ENCODE results near the gene PSMD1.

The PSMD1 gene

DNA sequence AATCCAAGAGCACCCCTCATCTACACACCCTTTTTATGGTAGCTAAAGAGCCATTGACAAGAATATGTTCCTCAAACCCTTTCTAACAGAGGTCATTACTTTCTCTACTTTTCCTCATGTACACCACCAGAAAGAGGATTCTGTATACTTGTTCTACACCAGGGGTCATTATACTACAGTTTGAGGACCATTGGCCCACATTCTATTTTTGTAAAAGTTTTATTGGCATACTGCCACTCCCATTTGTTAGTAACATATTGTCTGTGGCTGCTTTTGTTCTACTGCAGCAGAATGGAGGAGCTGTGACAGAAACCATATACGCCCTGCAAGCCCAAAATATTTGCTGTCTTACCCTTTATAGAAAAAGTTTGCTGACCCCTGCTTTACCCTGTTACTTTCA lies 53.9 kb downstream of the PSMD1 start:
- DNase-seq (ENCODE audit: extremely low read depth in 1 of 2, low read depth in 1 of 2): no peak

DNA sequence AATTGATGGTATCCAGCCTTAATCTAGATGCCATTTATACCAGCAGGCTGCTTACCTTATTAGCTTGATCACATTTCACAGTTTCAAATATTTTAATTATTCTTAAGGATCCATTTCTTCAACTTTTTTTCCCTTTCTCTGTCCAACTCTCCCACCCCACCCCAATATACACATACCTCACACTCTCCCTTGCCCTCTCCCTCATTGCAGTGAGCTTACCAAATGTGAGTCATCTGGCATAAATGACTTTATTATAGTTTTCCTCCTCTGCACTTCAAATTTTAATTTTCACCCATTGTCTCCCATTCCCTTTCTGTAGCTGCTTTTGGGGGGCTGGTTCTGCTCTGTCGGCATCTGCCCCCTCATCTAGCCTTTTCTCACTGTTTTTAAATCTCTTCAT lies 55.3 kb downstream of the PSMD1 start:
- DNase-seq (ENCODE audit: extremely low read depth in 1 of 2, low read depth in 1 of 2): no peak

DNA sequence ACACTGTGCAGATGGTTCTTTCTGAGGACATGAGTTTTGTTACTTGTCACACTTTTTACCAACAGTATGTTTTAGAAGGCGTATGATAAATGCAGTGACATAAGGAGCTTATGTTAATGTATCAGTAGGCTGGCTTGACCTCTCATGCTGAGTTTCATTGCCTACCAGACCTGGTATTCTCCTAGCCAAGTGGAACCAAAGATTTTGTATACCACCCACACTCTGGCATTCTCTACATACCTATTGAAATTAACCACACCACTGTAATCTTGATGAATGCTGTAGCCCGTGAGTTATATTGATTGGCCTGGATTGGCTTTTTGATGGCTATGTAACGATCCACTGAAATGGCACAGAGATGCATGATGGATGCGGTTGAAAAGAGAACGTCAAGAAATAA lies 56.8 kb downstream of the PSMD1 start:
- no peak for DNase-seq (ENCODE audit: extremely low read depth in 1 of 2, low read depth in 1 of 2)

DNA sequence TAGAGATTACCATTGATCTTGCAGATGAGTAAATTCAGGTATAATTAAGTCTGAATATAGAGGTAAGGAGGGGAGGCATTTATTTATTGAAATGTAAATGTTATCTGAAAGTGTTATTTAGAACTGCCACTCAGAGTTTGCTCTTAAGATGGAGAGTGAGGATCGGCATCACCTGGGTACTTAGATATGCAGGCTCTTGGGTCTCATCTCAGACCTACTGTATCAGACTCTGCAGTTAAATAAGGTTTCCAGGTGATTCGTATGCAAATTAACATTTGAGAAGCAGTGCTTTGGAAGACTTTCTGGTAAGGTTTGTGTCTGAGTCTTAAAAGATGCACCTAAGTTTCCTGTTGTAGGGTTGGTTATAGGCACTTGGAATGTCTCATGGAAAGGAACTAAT lies 59.0 kb downstream of the PSMD1 start:
- no peak for DNase-seq (ENCODE audit: extremely low read depth in 1 of 2, low read depth in 1 of 2)

DNA sequence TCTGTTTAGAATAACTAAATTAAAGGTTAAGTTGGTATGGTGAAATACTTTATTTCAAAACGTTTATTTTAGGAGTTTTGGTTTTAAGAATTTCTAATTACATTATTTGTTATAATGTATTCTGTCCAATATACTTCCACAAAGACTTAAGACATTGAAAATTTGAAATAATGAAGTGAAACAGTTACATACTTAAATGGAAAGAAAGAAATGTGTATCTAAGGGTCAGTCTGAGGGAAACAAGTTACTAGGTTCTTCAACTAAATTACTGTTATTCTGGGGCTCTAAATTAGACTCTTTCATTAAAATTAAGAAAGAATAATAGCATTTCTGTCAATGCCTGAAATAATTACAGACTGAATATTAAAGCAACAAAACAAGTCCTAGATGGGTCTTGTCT lies 60.5 kb downstream of the PSMD1 start:
- DNase-seq (ENCODE audit: extremely low read depth in 1 of 2, low read depth in 1 of 2): no peak

DNA sequence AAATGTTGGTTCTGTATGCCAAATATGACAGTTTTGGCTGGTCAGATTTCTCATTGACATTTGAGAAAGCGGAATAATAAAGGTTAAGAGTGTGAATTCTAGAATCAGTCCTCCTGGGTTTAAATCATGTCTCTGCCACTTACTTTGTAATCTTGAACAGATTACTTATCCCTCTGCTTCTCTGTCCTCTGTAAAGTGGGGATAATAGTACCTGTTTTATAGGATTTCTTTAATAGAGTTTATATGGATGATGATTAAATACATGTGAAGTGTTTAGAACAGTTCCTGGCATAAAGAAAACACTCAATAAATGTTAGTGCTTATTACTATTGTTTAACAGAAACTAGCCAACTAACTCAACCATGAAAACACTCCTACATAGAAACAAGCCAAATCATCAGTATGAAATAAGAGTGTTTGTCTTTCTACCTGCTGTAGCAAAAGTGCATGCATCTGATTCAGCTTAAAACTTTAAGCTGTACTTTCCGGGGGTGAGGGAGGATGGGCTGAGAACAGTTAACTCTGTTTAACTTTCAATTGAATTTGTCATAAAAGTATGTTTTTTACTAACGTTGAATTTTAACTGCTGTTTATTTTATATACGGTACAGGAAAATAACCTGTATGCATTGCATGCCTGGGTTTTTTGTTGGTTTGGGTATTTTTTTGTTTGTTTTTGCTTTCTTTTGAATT lies 61.4 kb downstream of the PSMD1 start:
- DNase-seq (ENCODE audit: extremely low read depth in 1 of 2, low read depth in 1 of 2): no peak

DNA sequence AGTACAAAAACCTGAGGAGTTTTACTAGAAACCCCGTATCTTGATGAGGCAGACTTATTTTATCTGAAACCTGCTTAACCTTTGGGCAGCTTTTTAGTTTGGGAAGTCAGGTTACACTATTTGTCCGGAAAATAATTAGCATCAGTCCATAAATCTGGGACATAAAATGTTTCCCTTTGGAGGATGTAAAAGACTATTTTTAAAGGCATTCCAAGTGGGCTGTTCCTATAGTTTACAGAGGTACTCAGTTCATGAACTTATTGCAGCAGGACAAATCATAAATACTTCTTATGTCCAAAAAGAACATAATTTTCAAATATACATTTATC lies 61.9 kb downstream of the PSMD1 start:
- no peak for DNase-seq (ENCODE audit: extremely low read depth in 1 of 2, low read depth in 1 of 2)

DNA sequence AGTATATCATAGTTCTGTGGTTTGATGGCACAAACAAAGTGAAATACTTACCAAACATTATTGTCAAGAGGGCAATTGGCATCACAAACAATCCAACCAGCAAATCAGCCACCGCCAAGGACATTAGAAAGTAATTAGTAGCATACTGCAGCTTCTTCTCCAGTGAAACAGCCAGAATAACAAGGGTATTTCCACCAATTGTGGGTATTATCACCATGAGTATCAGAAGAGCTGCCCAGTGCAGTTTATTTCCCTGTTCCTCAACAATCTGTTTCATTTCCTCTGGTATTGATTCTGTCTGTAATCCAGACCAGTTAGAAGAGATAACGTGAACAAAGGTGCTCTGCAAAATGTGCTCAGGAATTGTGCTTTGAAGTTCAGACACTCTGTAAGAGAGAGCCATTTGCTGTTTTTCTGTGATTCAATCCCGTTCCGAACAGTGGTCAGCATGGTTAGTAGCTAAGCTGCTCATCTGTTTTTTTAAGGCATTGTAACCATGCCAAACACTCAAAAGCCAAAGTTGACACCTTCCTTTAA lies 66.8 kb downstream of the PSMD1 start:
- DNase-seq (ENCODE audit: extremely low read depth in 1 of 2, low read depth in 1 of 2): no peak

DNA sequence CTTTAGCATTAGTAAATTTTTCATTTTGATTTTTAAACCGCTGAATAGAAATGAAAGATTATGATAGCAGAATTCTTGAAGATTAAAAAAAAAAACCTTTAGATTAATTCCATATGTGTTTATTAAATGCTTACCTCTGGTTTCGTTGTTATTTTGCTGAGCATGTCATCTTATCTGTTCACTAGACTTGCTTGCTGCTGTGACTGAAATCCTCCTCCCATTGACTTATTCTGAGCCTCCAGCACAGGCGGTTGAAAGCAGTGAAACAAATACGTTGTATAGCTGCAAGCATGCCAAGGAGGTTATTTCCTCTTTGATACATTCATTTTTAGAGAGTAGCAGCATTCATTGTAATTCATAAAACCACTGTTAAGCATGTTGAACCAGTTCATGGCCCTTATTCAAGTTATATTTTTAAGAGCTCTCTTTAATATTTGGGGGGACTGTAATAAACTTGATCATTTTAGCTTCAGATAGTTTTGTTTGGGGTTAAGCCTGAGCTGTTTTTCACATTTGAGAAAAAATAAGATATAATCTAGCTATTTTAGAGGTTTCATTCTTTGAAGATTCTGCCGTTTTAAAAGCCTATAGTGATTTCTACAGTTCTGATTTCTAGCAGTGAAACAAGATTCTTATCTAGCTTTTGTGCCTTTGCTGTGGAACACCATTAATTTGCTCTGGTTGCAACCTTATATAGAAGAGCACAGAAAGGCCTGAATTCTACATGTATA lies 68.3 kb downstream of the PSMD1 start, which contains the start of gene HTR2B:
TSS of gene HTR2B (minus strand) at position 205 of the 731 bp plus-strand sequence. CDS start 1,278 bp downstream, outside the sequence.
- DNase-seq (ENCODE audit: extremely low read depth in 1 of 2, low read depth in 1 of 2): no peak

DNA sequence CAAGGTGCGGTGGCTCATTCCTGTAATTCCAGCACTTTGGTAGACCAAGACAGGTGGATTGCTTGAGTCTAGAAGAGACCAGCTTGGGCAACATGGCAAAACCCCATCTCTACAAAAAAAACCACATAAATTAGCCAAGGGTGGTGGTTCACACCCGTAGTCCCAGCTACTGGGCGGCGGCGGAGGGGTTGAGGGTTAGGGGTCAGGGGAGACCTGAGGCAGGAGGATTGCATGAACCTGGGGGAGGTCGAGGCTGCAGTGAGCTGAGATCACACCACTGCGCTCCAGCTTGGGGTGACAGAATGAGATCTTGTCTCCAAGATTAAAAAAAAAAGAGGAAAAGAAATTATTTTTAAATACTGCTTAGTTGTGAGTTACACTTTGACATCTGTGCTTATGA lies 69.5 kb downstream of the PSMD1 start:
- no peak for DNase-seq (ENCODE audit: extremely low read depth in 1 of 2, low read depth in 1 of 2)

DNA sequence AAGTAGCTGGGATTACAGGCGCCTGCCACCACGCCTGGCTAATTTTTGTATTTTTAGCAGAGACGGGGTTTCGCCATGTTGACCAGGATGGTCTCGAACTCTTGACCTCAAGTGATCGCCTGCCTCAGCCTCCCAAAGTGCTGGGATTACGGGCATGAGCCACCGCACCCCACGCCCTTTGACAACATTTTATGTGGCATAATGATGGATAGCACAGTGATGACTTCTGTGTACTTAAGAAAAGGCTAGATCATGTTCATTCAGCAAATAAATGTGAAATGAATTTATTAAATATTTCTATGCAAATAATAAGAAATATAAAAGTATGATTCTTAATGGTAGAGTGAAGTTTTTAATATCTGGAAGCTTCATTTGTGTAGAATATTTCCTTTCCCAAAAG lies 70.8 kb downstream of the PSMD1 start:
- DNase-seq (ENCODE audit: extremely low read depth in 1 of 2, low read depth in 1 of 2): no peak

DNA sequence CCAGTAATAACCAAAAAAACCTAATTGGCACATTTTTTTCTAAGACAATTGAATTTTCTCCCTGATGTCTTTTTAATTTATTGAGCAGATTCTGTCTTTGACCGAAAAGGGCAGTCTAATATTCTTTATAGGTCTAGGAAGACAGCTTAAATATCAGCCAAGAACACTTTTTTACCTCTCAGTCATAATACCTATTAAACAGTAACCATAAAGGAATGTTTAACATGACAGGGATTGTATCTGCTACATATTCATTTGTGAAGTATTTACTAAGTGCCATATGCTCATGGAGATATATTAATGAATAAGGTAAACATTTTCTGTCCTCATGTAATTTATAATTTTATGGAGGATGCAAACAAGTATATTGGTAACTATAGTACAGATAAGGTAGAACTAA lies 71.3 kb downstream of the PSMD1 start:
- DNase-seq (ENCODE audit: extremely low read depth in 1 of 2, low read depth in 1 of 2): no peak

DNA sequence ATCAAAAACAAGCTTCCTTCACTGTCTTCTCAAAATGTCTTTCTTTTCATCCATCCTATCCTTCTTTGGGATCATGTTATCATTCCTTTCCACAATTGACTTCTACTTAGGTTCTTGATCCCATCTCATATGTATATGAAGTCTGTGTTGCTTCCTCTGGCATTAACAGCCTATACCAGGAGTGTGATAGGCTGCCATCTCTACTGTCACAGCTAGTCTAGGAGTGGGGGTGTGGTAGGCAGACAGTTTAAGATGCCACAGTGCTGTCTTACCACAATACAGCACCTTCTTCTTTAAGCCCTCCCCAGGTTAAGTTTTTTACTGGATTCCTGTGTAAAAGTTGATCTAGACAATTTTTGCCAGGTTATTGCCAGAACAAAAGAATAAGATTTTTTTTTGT lies 71.9 kb downstream of the PSMD1 start:
- DNase-seq (ENCODE audit: extremely low read depth in 1 of 2, low read depth in 1 of 2): no peak

DNA sequence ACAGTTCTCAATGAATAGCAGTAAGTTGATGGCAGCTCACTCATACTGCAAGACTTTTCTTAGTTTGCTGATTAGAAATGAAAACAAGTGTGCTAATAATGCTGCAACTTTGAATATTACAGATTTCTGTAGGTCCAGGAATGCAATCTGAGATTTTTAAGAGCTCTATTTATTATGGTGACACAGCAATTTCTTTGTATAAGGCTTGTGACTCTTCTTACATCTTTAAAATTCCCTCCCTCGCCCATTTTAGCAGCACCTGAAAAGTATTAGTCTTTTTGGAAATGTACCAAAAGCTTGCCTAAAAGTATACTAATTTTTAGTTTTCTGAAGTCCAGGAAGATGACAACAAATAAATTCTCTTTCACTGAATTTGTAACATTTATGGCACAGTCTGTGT lies 72.5 kb downstream of the PSMD1 start:
- no peak for DNase-seq (ENCODE audit: extremely low read depth in 1 of 2, low read depth in 1 of 2)

DNA sequence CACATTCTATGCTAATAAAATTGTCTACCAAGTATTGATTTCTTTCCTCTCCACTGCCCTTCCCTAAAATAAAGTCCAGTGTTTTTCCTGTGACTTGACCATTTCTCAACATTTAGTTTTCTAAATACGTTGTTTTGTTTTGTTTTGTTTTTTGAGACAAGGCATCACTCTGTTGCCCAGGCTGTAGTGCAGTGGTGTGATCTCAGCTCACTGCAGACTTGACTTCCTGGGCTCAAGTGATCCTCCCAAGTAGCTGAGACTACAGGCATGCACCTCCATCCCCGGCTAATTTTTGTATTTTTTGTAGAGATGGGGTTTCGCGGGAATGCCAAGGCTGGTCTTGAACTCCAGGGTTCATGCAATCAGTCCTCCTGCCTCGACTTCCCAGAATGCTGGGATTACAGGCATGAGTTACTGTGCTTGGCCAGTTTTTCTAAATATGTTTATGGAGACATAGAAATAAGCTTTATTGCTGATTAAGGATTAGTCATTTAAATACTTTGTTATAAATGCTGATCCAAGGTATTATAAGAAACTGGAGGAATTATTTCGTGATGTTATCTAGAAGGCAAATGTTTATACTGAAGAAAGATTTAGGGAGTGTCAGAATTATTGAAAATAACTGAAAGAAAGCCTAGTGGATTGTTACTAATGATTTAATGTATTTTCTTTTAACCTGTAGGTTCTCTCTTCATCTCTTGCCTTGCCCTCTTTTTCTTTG lies 73.8 kb downstream of the PSMD1 start:
- DNase-seq (ENCODE audit: extremely low read depth in 1 of 2, low read depth in 1 of 2): no peak

DNA sequence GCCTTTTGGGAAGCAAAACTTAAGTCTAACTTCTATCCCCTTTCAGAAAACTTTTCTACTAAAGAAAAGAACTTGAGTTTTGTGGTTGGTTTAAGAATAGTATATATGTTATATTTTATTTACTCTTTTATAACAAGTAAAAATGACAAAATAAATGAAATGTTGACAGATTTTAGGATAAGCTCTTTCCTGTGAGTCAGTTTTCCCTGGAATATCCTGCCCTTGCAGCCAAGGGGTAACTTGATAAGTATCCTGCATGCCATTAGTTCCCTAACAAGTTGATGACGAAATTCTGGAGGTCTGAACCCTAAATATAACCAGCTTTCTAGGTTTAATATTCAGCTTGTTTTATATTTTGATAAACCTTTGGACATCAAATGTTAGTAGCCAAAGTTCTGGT lies 75.5 kb downstream of the PSMD1 start:
- no peak for DNase-seq (ENCODE audit: extremely low read depth in 1 of 2, low read depth in 1 of 2)

DNA sequence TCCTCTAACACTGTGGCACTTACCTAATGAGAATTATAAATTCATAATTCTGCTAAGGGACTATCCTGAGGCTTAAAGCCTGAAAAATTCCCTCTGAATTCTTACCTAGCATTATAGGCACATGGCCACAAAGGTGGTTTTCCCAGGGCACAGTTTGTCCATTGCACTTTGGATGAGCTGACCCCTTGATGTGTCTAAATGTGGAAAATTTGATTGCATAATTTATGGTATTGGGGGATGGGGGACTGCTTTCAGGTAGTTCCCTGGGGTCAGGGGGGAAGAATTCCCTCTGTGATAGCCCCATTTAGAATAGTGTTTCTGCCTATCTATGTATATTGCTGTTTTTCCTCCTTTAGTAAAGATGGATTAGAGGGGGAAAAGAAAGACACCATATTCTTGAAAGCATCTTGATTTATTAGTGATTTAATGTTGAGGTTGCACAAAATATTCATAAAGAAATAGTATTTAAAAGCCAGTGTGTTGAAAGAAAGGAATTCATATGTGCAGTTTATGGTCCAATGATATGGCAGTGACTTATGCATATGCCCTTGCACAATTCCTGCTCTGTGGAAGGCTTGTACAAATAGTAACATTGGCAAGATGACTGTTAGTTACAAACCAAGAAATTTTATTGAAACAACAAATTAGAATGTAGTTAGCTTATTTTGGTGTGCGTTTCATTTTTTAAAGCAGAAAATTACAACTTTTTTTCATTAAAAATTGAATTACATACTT lies 76.9 kb downstream of the PSMD1 start:
- DNase-seq (ENCODE audit: extremely low read depth in 1 of 2, low read depth in 1 of 2): no peak

DNA sequence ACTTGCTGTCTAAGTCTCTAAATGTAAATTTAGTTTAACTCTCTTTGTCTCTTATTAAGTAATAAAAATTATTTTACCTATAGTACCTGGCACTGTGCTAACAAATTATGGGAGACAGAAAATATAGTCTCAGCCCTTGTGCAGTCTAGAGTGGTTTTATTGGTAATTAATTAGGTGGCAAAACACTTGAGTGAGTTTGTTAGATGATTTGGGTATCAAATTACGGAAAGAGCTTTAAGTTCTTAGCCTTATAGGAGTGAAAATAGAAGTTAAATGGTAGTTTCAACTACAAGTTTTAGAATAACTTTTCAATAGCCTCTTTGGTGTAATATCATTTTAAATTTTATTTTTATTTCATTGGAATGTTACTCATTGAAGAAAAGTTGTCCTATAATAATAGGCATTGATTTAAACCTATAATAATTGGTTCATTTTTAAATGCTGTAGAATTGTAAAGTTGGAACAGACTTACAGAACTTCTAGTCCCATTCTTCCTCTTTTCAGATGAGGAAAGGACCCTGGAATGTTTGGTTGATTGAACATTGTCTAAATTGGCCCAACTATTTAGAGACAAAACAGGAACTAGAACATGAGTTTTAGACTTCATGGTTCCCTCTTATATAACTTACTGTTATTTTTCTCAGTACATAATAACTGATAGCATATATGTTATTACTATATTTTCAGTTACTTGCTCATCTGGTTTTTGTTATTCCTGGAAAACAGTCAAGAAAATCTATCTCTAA lies 78.4 kb downstream of the PSMD1 start:
- no peak for DNase-seq (ENCODE audit: extremely low read depth in 1 of 2, low read depth in 1 of 2)

DNA sequence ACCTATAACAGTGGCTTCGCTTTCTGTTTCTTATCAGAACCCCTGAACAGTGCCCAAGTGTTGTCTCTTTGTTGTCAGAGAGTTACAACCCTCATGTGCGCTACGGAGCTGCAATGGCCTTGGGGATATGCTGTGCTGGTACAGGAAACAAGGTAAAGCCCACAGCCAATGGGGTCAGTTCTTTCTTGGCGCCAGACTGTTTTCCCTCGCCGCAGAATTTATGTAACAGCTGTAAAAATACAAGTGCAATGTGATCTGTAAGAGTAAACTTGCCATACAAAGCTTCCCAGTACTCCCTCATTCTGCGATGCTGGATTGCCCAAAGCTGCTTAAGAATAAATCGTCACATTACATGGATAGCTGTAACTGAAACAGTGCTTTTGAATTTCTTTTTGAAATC lies 82.0 kb downstream of the PSMD1 start:
- no peak for DNase-seq (ENCODE audit: extremely low read depth in 1 of 2, low read depth in 1 of 2)

DNA sequence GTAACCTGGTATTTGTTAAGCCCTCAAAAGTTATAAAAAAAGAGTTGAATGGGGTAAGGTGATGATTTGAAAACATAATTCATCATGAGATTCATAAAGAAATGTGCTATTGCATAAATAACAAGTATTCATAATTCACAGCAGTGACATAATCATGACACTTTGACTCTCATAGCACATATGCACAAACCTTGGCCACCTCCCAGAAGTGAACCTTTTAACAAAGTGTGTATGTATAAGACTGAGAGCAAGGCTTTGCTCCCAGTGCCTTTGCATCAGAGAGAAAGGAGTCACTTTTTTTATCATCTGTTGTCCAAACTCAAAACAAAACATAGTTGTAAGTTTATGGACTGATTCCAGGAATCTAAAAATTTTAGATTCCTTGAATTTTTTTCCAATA lies 83.1 kb downstream of the PSMD1 start:
- no peak for DNase-seq (ENCODE audit: extremely low read depth in 1 of 2, low read depth in 1 of 2)
